AG04449 (cell line): ENCODE data around the gene SPTB.

ENCODE experiments used
- CTCF ChIA-PET: fragments of 350-600 bp; formaldehyde crosslinking; extraction: SDS; loops from one replicate; lab custom pipeline; 2021; ENCODE audit warnings: antibody characterized with exemption; lab: Yijun Ruan, JAX
- POLR2A ChIA-PET: fragments of 400-600, 350-600 bp; formaldehyde crosslinking; extraction: SDS; loops from one replicate; lab custom pipeline; 2020; ENCODE audit warnings: antibody characterized with exemption, inconsistent platforms; lab: Yijun Ruan, JAX
- DNase-seq: peaks from one replicate; pipeline ENCODE4 v3.0.0-alpha.2; 2010; ENCODE audit warnings: low read depth, low spot score
- H3K4me3 ChIP-seq: 2 replicates; pipeline ENCODE4 v1.5.1; 2011; ENCODE audit warnings: low read depth, mild to moderate bottlenecking, control low read depth, low read length
- TF ChIP-seq, protein P1 (sequence below): IDR thresholded peaks from one replicate; pipeline ENCODE4 v1.5.1; 2011; ENCODE audit warnings: mild to moderate bottlenecking, moderate library complexity, low read length, control low read depth, inconsistent platforms; ENCODE audit not compliant: insufficient read depth; ENCODE audit errors: missing control alignments

The SPTB gene

DNA sequence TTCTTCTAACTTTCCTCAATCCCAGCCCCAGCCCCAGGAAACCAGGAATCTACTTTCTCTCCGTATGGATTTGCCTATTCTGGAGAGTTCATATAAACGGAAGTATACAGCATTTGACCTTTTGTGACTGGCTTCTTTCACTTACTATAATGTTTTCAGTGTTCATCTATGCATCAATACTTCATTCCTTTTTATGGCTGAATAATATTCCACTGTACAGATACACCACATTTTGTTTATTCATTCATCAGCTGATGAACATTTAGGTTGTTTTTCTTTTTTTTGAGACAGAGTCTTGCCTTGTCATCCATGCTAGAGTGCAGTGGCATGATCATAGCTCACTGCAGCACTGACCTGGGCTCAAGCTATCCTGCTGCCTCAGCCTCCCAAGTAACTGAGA lies 179.4 kb downstream of the SPTB start:
- no peak for DNase-seq
- ChIA-PET CTCF (interaction anchor here (1.1 to 2.1 kb wide), 3 partner anchors 8 to 64 kb away, joined by 3 to 7 read pairs (median 6); no protein-coding TSS in a partner anchor), POLR2A (no interaction called here)
- H3K4me3 ChIP-seq, result no peak overlapping the region
- TF ChIP-seq, protein P1, sequence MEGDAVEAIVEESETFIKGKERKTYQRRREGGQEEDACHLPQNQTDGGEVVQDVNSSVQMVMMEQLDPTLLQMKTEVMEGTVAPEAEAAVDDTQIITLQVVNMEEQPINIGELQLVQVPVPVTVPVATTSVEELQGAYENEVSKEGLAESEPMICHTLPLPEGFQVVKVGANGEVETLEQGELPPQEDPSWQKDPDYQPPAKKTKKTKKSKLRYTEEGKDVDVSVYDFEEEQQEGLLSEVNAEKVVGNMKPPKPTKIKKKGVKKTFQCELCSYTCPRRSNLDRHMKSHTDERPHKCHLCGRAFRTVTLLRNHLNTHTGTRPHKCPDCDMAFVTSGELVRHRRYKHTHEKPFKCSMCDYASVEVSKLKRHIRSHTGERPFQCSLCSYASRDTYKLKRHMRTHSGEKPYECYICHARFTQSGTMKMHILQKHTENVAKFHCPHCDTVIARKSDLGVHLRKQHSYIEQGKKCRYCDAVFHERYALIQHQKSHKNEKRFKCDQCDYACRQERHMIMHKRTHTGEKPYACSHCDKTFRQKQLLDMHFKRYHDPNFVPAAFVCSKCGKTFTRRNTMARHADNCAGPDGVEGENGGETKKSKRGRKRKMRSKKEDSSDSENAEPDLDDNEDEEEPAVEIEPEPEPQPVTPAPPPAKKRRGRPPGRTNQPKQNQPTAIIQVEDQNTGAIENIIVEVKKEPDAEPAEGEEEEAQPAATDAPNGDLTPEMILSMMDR, result no peak

DNA sequence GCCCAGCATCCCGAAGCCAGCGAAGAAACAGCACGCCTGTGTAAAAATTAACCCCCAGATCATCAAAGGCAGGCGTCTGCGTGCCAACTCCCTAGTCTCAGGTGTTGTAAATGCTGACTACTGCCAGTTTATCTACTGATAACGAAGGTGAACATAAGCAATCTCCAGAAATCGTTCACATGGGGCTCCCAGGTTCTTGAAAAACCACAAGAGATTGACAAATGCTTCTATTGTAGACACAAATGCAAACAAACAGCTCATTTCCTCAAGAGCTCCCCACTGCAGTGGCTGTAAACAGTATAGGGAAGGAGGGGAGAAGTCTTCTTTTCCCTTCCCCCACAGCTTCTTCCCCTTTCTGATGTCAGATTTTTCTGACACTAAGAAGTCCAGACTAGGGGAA lies 180.8 kb downstream of the SPTB start:
- H3K4me3 ChIP-seq, result no peak overlapping the region
- ChIA-PET POLR2A (interaction anchor here (1.0 kb wide), 1 partner anchor 66 kb away, joined by 4 read pairs; no protein-coding TSS in a partner anchor), CTCF (interaction anchor here (1.3 to 2.1 kb wide), 6 partner anchors 10 to 212 kb away, joined by 3 to 7 read pairs (median 5); no protein-coding TSS in a partner anchor)
- TF ChIP-seq, protein P1, result no peak
- no peak for DNase-seq

DNA sequence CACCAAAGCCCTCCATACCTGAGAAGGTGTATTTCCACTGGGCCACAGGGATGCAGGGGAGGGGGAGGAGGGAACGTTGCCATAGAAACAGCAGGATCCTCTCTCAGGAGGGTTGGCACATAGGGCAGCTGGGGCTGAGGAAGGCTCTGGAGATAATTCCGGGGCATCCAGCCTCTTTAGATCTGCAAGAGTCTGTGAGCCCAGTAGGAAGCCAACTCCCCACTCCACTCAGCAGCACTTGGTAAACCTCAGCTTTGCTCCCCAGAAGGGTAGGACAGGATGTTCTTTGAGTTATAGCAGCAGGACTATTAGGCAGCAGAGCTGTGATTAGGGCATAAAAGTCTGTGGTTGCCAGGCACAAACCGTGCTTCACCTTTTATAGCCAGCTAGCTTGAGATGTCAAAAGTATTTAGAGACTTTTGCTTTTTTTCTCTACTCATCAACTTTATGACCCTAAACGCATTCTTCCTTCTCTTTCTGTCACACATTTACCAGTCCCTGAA lies 183.3 kb downstream of the SPTB start:
- CTCF ChIA-PET, result interaction anchor here (1.7 to 1.8 kb wide), 2 partner anchors 8 to 195 kb away, joined by 7 read pairs; no protein-coding TSS in a partner anchor
- H3K4me3 ChIP-seq, result no peak overlapping the region
- POLR2A ChIA-PET, result no interaction called here
- TF ChIP-seq, protein P1, result no peak
- DNase-seq, result no peak
